ENCODE measurements around the gene EYA4.

Gene EYA4

DNA sequence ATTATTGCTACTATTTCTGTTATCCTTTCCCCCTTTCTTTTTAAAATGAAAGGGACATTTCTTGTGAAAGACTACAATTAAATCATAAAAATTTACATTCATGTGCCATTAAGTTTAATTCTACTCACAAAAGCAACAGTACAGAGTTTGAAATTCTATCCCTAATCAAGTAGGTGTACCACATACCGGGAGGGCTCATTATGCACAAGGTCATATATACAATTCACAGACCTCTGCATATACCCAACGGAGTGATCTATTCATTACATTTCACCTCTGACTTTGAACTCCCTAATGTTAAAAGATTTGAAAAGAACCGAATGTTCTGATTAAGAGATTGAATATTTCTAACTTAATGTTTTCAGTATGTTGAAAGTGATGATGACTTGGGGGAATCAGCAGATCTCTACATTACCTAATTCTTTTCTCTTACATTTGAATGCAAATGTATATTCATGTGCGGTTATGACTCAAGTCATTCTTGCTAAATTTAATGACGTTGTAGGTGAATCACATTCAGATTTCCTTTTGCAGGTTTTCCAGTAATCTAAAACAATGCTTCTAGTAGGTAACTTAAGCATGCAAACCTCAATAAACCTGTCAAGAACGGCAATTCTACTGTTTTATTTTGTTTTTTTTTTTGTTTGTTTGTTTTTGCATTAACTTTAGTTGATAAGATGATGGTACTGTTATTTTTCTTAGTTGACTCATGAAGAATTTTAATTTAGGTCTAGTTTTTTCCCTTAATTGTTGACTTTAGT lies 7.3 kb downstream of the EYA4 start:
- TF ChIP-seq, protein P1, sequence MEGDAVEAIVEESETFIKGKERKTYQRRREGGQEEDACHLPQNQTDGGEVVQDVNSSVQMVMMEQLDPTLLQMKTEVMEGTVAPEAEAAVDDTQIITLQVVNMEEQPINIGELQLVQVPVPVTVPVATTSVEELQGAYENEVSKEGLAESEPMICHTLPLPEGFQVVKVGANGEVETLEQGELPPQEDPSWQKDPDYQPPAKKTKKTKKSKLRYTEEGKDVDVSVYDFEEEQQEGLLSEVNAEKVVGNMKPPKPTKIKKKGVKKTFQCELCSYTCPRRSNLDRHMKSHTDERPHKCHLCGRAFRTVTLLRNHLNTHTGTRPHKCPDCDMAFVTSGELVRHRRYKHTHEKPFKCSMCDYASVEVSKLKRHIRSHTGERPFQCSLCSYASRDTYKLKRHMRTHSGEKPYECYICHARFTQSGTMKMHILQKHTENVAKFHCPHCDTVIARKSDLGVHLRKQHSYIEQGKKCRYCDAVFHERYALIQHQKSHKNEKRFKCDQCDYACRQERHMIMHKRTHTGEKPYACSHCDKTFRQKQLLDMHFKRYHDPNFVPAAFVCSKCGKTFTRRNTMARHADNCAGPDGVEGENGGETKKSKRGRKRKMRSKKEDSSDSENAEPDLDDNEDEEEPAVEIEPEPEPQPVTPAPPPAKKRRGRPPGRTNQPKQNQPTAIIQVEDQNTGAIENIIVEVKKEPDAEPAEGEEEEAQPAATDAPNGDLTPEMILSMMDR (IDR thresholded peaks at IDR 0.05; ENCODE audit: low read depth, low read length) = no peak
- H3K4me3 ChIP-seq (ENCODE audit: low read depth, low read length) = no peak overlapping the region

DNA sequence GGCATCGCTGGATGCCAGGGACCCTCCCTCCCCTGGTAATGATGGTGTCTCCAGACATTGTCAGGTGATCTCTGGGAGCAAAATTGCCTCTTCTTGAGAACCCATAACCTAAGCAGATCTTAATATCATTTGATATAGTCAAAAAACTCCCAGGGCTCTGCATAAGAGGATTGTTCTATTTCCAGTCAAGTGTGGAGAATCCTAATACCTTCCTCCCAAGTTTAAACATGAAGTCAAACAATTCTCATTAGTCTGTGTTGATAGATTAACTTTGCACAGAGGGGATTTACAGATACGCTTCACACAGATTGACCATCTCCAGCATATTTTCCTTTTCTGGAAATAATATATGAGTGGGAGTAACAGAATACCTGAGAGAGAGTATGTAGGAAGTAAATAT lies 10.5 kb downstream of the EYA4 start:
- H3K4me3 ChIP-seq (ENCODE audit: low read depth, low read length) = no peak overlapping the region
- TF ChIP-seq, protein P1 (IDR thresholded peaks at IDR 0.05; ENCODE audit: low read depth, low read length) = no peak

GRCh38 chr6:133254552-133255228 lies 13.5 kb downstream of the EYA4 start:
- TF ChIP-seq, protein P1 (IDR thresholded peaks at IDR 0.05; ENCODE audit: low read depth, low read length) = no peak
- H3K4me3 ChIP-seq (ENCODE audit: low read depth, low read length) = no peak overlapping the region

- no peak overlapping the region for H3K4me3 ChIP-seq (ENCODE audit: low read depth, low read length)
- TF ChIP-seq, protein P1 (IDR thresholded peaks at IDR 0.05; ENCODE audit: low read depth, low read length) = no peak
Measured at GRCh38 chr6:133257545-133258105, 16.5 kb downstream of the EYA4 start.

DNA sequence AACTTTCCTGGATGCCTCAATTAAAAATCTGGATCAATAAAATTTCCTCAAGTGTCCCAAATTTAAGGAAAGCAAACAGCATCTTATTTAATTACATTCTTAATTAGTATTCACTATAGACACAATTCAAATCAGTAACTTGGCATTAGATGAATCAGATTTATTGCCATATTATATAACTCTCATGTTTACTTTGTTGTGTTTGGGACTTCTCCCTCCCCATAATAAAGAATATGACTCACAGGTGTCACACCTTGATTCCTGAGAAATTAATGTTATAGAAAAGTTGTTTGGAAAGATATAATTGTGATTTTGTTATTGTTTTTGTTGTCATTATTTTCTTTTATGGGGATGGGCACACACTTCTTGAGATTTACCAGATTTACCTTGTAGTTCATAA lies 18.4 kb downstream of the EYA4 start:
- TF ChIP-seq, protein P1 (IDR thresholded peaks at IDR 0.05; ENCODE audit: low read depth, low read length) = no peak
- no peak overlapping the region for H3K4me3 ChIP-seq (ENCODE audit: low read depth, low read length)

DNA sequence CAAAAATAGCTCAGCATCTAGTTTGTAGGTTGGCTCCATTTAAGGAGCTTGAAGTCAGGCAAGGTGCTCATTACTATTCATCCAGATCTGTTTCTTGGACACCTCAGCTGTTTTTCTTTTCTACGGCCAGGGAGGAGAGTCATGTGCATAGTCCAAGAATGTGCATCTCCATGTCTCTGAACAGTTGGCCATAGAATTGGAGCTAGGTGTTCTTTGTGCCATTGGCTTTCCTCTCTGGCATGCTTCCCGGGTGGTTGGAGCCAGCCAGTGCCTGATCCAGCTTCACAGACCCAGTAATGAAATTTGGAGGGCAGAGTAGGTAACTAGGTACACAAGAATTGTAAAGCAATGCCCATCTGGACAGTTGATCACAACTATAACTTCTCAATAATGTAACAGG lies 21.6 kb downstream of the EYA4 start:
- H3K4me3 ChIP-seq (ENCODE audit: low read depth, low read length) = no peak overlapping the region
- TF ChIP-seq, protein P1 (IDR thresholded peaks at IDR 0.05; ENCODE audit: low read depth, low read length) = no peak

- TF ChIP-seq, protein P1 (IDR thresholded peaks at IDR 0.05; ENCODE audit: low read depth, low read length) = no peak
- H3K4me3 ChIP-seq (ENCODE audit: low read depth, low read length) = no peak overlapping the region
Measured at GRCh38 chr6:133265066-133265465, 23.9 kb downstream of the EYA4 start.

Data from WI38 (cell line).